ENCODE measurements around the gene RLF. TPM values are rescaled to one million over a fixed set of nuclear protein-coding genes. Genes with fewer than 3 reads are reported as not detected.

Gene RLF
- total RNA-seq, 1 experiment from 2014 or later: 15.7 TPM

- CTCF ChIA-PET: no interaction called here
- no peak for DNase-seq (ENCODE audit: low read depth, low spot score)
- intact Hi-C loops (cut with micrococcal nuclease; ENCODE audit: unreplicated experiment): no loop called here
Observed at GRCh38 chr1:40244138-40244744, 83.1 kb downstream of the RLF start.

GRCh38 chr1:40245686-40246085 lies 84.5 kb downstream of the RLF start:
- TF ChIP-seq SIN3A (IDR thresholded peaks at IDR 0.05; ENCODE audit: borderline replicate concordance, insufficient read depth, low read depth, low read length): no peak
- TF ChIP-seq POLR2AphosphoS5 (IDR thresholded peaks at IDR 0.05; ENCODE audit: low read depth, low read length): no peak
- no peak for TF ChIP-seq CTCF (IDR thresholded peaks at IDR 0.05)
- TF ChIP-seq TCF7L2 (IDR thresholded peaks at IDR 0.05; ENCODE audit: low read depth, low read length): no peak
- no peak for TF ChIP-seq REST (IDR thresholded peaks at IDR 0.05; ENCODE audit: insufficient read depth in 1 of 2, low read depth in 2 of 2, low read length in 1 of 2)
- POLR2A ChIA-PET: no interaction called here

More at GRCh38 chr1:40244138-40244744, 83.1 kb downstream of the RLF start:
- BruUV-seq (replicated peaks): no TSS peak
- no peak for ATAC-seq
- POLR2A ChIA-PET: no interaction called here
- Histone ChIP-seq H3K27me3 (ENCODE audit: control insufficient read depth, insufficient read depth, low read length) (no peaks in the 10 kb centered on the region), H3K4me3 (ENCODE audit: low read depth in 2 of 2, low read length in 2 of 2) (no peak overlapping the region), H3K4me1 (ENCODE audit: control insufficient read depth, insufficient read depth, low read length) (no peaks in the 10 kb centered on the region), H3K36me3 (ENCODE audit: control insufficient read depth, insufficient read depth, low read length) (no peaks in the 10 kb centered on the region), H3K9me3 (ENCODE audit: control insufficient read depth, insufficient read depth, low read depth, low read length) (no peaks in the 10 kb centered on the region), H3K27ac (ENCODE audit: low read length) (no peak overlapping the region)
- TF ChIP-seq REST (IDR thresholded peaks at IDR 0.05; ENCODE audit: insufficient read depth in 1 of 2, low read depth in 2 of 2, low read length in 1 of 2) (no peak), POLR2AphosphoS5 (IDR thresholded peaks at IDR 0.05; ENCODE audit: low read depth, low read length) (no peak)
- in situ Hi-C loops (cut with HindIII; ENCODE audit: low pct_unique_long_range_greater_than_20kb, low sequenced_read_pairs): no loop called here

More at GRCh38 chr1:40245686-40246085, 84.5 kb downstream of the RLF start:
- DNase-seq (ENCODE audit: low read depth, low spot score): no peak
- intact Hi-C loops (cut with micrococcal nuclease; ENCODE audit: unreplicated experiment): no loop called here
- H3K36me3 ChIP-seq (ENCODE audit: control insufficient read depth, insufficient read depth, low read length): no peaks in the 10 kb centered on the region
- no peaks in the 10 kb centered on the region for H3K4me1 ChIP-seq (ENCODE audit: control insufficient read depth, insufficient read depth, low read length)
- CTCF ChIA-PET: no interaction called here
- no peak overlapping the region for H3K27ac ChIP-seq (ENCODE audit: low read length)
- BruUV-seq (replicated peaks): no TSS peak
- no peaks in the 10 kb centered on the region for H3K9me3 ChIP-seq (ENCODE audit: control insufficient read depth, insufficient read depth, low read depth, low read length)
- H3K27me3 ChIP-seq (ENCODE audit: control insufficient read depth, insufficient read depth, low read length): no peaks in the 10 kb centered on the region
- no peak overlapping the region for H3K4me3 ChIP-seq (ENCODE audit: low read depth in 2 of 2, low read length in 2 of 2)
- ATAC-seq: no peak
- in situ Hi-C loops (cut with HindIII; ENCODE audit: low pct_unique_long_range_greater_than_20kb, low sequenced_read_pairs): no loop called here
